Suprapubic skin (tissue), 3 donors: Measurements from ENCODE around the gene HLF.

Source experiments
- POLR2A ChIP-seq, 2 donors: fragments of 450-650 bp; IDR thresholded peaks; one replicate each; pipeline ENCODE4 v1.6.1; 2017; ENCODE audit warnings: antibody characterized with exemption in 2 of 2, mild to moderate bottlenecking in 2 of 2, moderate library complexity in 2 of 2
- TF ChIP-seq, protein P1 (sequence below), 2 donors: fragments of 200-600 bp in 1 of 2; fragments of 450-650 bp in 1 of 2; sonication (generic) in 1 of 2; IDR thresholded peaks; one replicate each; pipeline ENCODE4 v1.5.1; 2016 to 2019; ENCODE audit warnings: antibody characterized with exemption in 2 of 2, mild to moderate bottlenecking in 1 of 2, moderate library complexity in 1 of 2

DNA sequence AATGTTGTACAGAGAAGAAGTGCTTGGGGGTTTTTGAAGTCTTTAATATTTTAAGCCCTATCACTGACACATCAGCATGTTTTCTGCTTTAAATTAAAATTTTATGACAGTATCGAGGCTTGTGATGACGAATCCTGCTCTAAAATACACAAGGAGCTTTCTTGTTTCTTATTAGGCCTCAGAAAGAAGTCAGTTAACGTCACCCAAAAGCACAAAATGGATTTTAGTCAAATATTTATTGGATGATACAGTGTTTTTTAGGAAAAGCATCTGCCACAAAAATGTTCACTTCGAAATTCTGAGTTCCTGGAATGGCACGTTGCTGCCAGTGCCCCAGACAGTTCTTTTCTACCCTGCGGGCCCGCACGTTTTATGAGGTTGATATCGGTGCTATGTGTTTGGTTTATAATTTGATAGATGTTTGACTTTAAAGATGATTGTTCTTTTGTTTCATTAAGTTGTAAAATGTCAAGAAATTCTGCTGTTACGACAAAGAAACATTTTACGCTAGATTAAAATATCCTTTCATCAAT is 57.8 kb downstream of the HLF start:
- no peak for TF ChIP-seq POLR2A (IDR thresholded peaks at IDR 0.05)
- TF ChIP-seq, protein P1, sequence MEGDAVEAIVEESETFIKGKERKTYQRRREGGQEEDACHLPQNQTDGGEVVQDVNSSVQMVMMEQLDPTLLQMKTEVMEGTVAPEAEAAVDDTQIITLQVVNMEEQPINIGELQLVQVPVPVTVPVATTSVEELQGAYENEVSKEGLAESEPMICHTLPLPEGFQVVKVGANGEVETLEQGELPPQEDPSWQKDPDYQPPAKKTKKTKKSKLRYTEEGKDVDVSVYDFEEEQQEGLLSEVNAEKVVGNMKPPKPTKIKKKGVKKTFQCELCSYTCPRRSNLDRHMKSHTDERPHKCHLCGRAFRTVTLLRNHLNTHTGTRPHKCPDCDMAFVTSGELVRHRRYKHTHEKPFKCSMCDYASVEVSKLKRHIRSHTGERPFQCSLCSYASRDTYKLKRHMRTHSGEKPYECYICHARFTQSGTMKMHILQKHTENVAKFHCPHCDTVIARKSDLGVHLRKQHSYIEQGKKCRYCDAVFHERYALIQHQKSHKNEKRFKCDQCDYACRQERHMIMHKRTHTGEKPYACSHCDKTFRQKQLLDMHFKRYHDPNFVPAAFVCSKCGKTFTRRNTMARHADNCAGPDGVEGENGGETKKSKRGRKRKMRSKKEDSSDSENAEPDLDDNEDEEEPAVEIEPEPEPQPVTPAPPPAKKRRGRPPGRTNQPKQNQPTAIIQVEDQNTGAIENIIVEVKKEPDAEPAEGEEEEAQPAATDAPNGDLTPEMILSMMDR (IDR thresholded peaks at IDR 0.05) = no peak
